HepG2 (cell line): ENCODE measurements around the gene RBM6. TPM values are rescaled to one million over a fixed set of nuclear protein-coding genes. Genes with fewer than 3 reads are reported as not detected.

Experiments used
- ATAC-seq: fragments of 200-7000 bp; cut with Tn5 transposase; 3 replicates; pipeline ENCODE4 v1.9.1; 2020; ENCODE audit warnings: mild to moderate bottlenecking, moderate library complexity
- BruUV-seq: library from RNA; stranded (reverse); fragments of 400-500 nt; replicated peaks from 2 replicates; lab custom pipeline; 2021; lab: Mats Ljungman, UMichigan
- CTCF ChIA-PET: fragments of 300-600 bp; formaldehyde crosslinking; extraction: SDS; loops from one replicate; lab custom pipeline; 2021; ENCODE audit warnings: low total read pairs, inconsistent platforms, low intra/inter-chr PET ratio; lab: Yijun Ruan, JAX
- POLR2A ChIA-PET: fragments of 350-600 bp; sonication (Branson Sonifier 250); formaldehyde crosslinking; loops from one replicate; lab custom pipeline; 2020; ENCODE audit warnings: antibody characterized with exemption, inconsistent platforms; lab: Yijun Ruan, JAX
- DNase-seq: peaks from one replicate; pipeline ENCODE4 v3.0.0-alpha.2; 2015; ENCODE audit warnings: low spot score
- FAIRE-seq: peaks from 3 replicates; lab custom pipeline; 2011; peaks lifted over from hg19 to GRCh38; lab: Jason Lieb, UNC
- H2AFZ ChIP-seq: one replicate; pipeline ENCODE4 v1.6.1; 2011; ENCODE audit warnings: low read length, inconsistent platforms
- H3K27ac ChIP-seq: fragments of 300-600 bp; 3 replicates; pipeline ENCODE4 v1.8.0; 2011; ENCODE audit warnings: mixed run types, mild to moderate bottlenecking, mixed read lengths, low read length, inconsistent platforms; ENCODE audit not compliant: insufficient read depth; ENCODE audit errors: extremely low read length
- H3K27me3 ChIP-seq, 2 experiments: fragments of 200-600 bp in 1 of 2; 2 replicates in 1 of 2; 3 replicates in 1 of 2; pipeline versions ENCODE4 v1.6.0 to v1.8.0; 2011; ENCODE audit warnings: low read length in 2 of 2, mild to moderate bottlenecking in 2 of 2, moderate library complexity in 2 of 2, inconsistent platforms in 1 of 2; ENCODE audit not compliant: insufficient read depth in 2 of 2, control insufficient read depth in 1 of 2
- H3K36me3 ChIP-seq, 2 experiments: fragments of 200-600 bp in 1 of 2; replicated peaks in 1 of 2; 2 replicates in 1 of 2; 3 replicates in 1 of 2; pipeline versions ENCODE4 v1.5.1 to v1.8.0; 2011; ENCODE audit warnings: low read length in 2 of 2, inconsistent platforms in 1 of 2; ENCODE audit not compliant: insufficient read depth in 2 of 2, control insufficient read depth in 1 of 2
- H3K4me1 ChIP-seq: 2 replicates; pipeline ENCODE4 v1.5.1; 2012; ENCODE audit warnings: low read length, inconsistent platforms; ENCODE audit not compliant: insufficient read depth
- H3K4me2 ChIP-seq: 2 replicates; pipeline ENCODE4 v1.6.0; 2011; ENCODE audit warnings: low read depth, low read length, inconsistent platforms
- H3K4me3 ChIP-seq, 3 experiments: fragments of 200-600 bp in 1 of 3; sonication (generic), shearing (Covaris generic) in 1 of 3; replicated peaks in 1 of 3; 2 replicates each; pipeline ENCODE4 v1.5.1; 2011 to 2016; ENCODE audit warnings: low read length in 3 of 3, inconsistent platforms in 2 of 3, low read depth in 2 of 3, mild to moderate bottlenecking in 2 of 3, control low read depth in 1 of 3, mixed read lengths in 1 of 3; ENCODE audit not compliant: insufficient read depth in 1 of 3
- H3K79me2 ChIP-seq: one replicate; pipeline ENCODE4 v1.6.1; 2011; ENCODE audit warnings: low read length, inconsistent platforms; ENCODE audit not compliant: insufficient read depth
- H3K9ac ChIP-seq: 2 replicates; pipeline ENCODE4 v1.6.0; 2011; ENCODE audit warnings: mild to moderate bottlenecking, low read depth, low read length, inconsistent platforms; ENCODE audit not compliant: insufficient read depth
- H3K9me3 ChIP-seq: 2 replicates; pipeline ENCODE4 v1.5.1; 2012; ENCODE audit warnings: mild to moderate bottlenecking, low read length
- H4K20me1 ChIP-seq: 2 replicates; pipeline ENCODE4 v1.6.0; 2011; ENCODE audit warnings: inconsistent platforms, mild to moderate bottlenecking, low read length, moderate library complexity; ENCODE audit not compliant: insufficient read depth
- CBX1 ChIP-seq: IDR thresholded peaks from one replicate; pipeline ENCODE4 v1.6.1; 2016; ENCODE audit warnings: antibody characterized with exemption, low read depth
- ETV6 ChIP-seq: sonication (generic); formaldehyde crosslinking; conservative IDR thresholded peaks from 2 replicates; pipeline ENCODE4 v1.4.0; 2020; ENCODE audit warnings: missing genetic modification reagents
- FLYWCH1 ChIP-seq: sonication (generic); formaldehyde crosslinking; IDR thresholded peaks from 2 replicates; pipeline ENCODE4 v1.8.1; 2023; ENCODE audit warnings: mild to moderate bottlenecking, missing genetic modification reagents
- HMGA1 ChIP-seq: sonication (generic); formaldehyde crosslinking; conservative IDR thresholded peaks from 2 replicates; pipeline ENCODE4 v1.4.0; 2020; ENCODE audit warnings: missing genetic modification reagents
- KAT8 ChIP-seq: IDR thresholded peaks from 2 replicates; pipeline ENCODE4 v1.6.1; 2016; ENCODE audit warnings: missing genetic modification reagents, missing compliant biosample characterization
- KDM2A ChIP-seq: sonication (generic); formaldehyde crosslinking; IDR thresholded peaks from 2 replicates; pipeline ENCODE4 v1.4.0; 2020; ENCODE audit warnings: low read depth, missing genetic modification reagents, borderline replicate concordance
- LBX2 ChIP-seq: sonication (generic); formaldehyde crosslinking; IDR thresholded peaks from 2 replicates; pipeline ENCODE4 v1.5.0; 2020; ENCODE audit warnings: missing genetic modification reagents, mild to moderate bottlenecking, borderline replicate concordance
- MEIS1 ChIP-seq: sonication (generic); formaldehyde crosslinking; IDR thresholded peaks from 2 replicates; pipeline ENCODE4 v1.9.0; 2021; ENCODE audit warnings: mild to moderate bottlenecking, missing genetic modification reagents, moderate library complexity, borderline replicate concordance
- RAD21 ChIP-seq: fragments of 450-650 bp; formaldehyde crosslinking; IDR thresholded peaks from 2 replicates; pipeline ENCODE4 v1.5.0; 2020; ENCODE audit warnings: mild to moderate bottlenecking
- RELA ChIP-seq: sonication (generic); formaldehyde crosslinking; IDR thresholded peaks from 2 replicates; pipeline ENCODE4 v1.4.0; 2020; ENCODE audit warnings: missing genetic modification reagents
- TMF1 ChIP-seq: sonication (generic); formaldehyde crosslinking; IDR thresholded peaks from 2 replicates; pipeline ENCODE4 v1.8.1; 2022; ENCODE audit warnings: low read depth, missing genetic modification reagents
- ZNF761 ChIP-seq: sonication (generic); formaldehyde crosslinking; conservative IDR thresholded peaks from 2 replicates; pipeline ENCODE4 v1.4.0; 2020; ENCODE audit warnings: mild to moderate bottlenecking, missing genetic modification reagents
- ZNF816 ChIP-seq: sonication (generic); formaldehyde crosslinking; IDR thresholded peaks from 2 replicates; pipeline ENCODE4 v1.8.0; 2022; ENCODE audit warnings: missing genetic modification reagents, mild to moderate bottlenecking, borderline replicate concordance
- WGBS: methylation state at CpG from one replicate; pipeline ENCODE4 v1.1.6; 2017; ENCODE audit warnings: low lambda C conversion rate; 5-methylcytosine and 5-hydroxymethylcytosine counted together
- in situ Hi-C: cut with HindIII; loops from 2 replicates; pipeline ENCODE4 v1.10.0; 2017; ENCODE audit warnings: low pct_unique_long_range_greater_than_20kb; ENCODE audit not compliant: extremely low pct_ligation_motif_present
- intact Hi-C: fragments of 100-400 bp; cut with micrococcal nuclease; formaldehyde crosslinking; loops from one replicate; pipeline ENCODE4 v1.10.0; 2022; ENCODE audit not compliant: unreplicated experiment
- polyA plus RNA-seq, 8 experiments: library from polyadenylated mRNA; depleted of rRNA in 3 of 8; stranded (reverse) in 7 of 8; unstranded in 1 of 8; fragments of >200 nt; fragmentation: Illumina TruSeq in 4 of 8; extraction: Trizol in 4 of 8; gene quantifications; 2 replicates each; pipeline versions ENCODE4 v1.2.1 to v1.2.3, GENCODE V29; 2011 to 2016; ENCODE audit warnings: low read depth in 4 of 8, missing spikeins in 1 of 8, mixed read lengths in 1 of 8; ENCODE audit not compliant: insufficient read depth in 1 of 8
- total RNA-seq, 5 experiments: library from RNA; depleted of rRNA; stranded (reverse); fragments of >200 nt; fragmentation: Illumina TruSeq; extraction: Trizol; gene quantifications; 2 replicates each; pipeline ENCODE4 v1.2.3, GENCODE V29; 2016; ENCODE audit warnings: low read depth in 1 of 5
- TF ChIP-seq, protein P1 (sequence below): sonication (generic); formaldehyde crosslinking; IDR thresholded peaks from 2 replicates; pipeline ENCODE4 v1.4.0; 2020; ENCODE audit warnings: mild to moderate bottlenecking, missing genetic modification reagents, borderline replicate concordance
- TF ChIP-seq, protein P2 (sequence below): IDR thresholded peaks from 2 replicates; pipeline ENCODE4 v1.6.1; 2016; ENCODE audit warnings: mild to moderate bottlenecking, missing biosample characterization, missing genetic modification reagents
- TF ChIP-seq, protein P3 (sequence below): sonication (generic); formaldehyde crosslinking; IDR thresholded peaks from 2 replicates; pipeline ENCODE4 v1.8.1; 2023; ENCODE audit warnings: missing genetic modification reagents, inconsistent platforms, borderline replicate concordance
- TF ChIP-seq, protein P4 (sequence below): sonication (generic); formaldehyde crosslinking; IDR thresholded peaks from 2 replicates; pipeline ENCODE4 v1.5.1; 2020; ENCODE audit warnings: mild to moderate bottlenecking, missing genetic modification reagents, borderline replicate concordance

RBM6 gene
- total and polyA plus RNA-seq, 2 of the 13 experiments (the other 11 are each of a cell fraction or from before 2014, with no cell fraction given): 72.7 to 86.1 TPM

DNA sequence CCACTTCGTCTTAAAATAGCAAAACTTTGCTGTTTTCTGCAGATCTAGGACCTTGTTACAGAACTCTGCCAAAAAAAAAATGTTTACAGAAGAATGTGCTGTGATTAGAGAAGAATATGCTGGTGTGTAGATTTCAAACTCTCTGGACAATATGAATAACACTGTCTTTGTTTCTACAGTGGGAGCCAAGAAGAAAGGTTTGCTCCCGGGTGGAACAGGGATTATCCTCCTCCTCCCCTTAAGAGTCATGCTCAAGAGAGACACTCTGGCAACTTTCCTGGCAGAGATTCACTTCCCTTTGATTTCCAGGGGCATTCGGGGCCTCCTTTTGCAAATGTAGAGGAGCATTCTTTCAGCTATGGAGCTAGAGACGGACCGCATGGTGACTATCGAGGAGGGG lies 27.3 kb downstream of the RBM6 start:
- in situ Hi-C loops (no loop called here), intact Hi-C loops (no loop called here)
- H3K9ac ChIP-seq: no peak overlapping the region
- WGBS: 89% methylated on average over 6 of the region's 6 CpGs
- peaks cover 18% of the 10 kb centered on the region for H3K79me2 ChIP-seq
- H3K4me2 ChIP-seq: no peak overlapping the region
- POLR2A ChIA-PET: no interaction called here
- DNase-seq: no peak
- ATAC-seq: no peak
- no peak for FAIRE-seq
- peaks cover 9% of the 10 kb centered on the region; the same call in 1 of the 2 replicates for H4K20me1 ChIP-seq
- H3K9me3 ChIP-seq: no peaks in the 10 kb centered on the region
- H3K27ac ChIP-seq: peak overlapping the region; percentile 21
- peaks cover 25% of the 10 kb centered on the region for H3K4me1 ChIP-seq
- H3K27me3 ChIP-seq: no peaks in the 10 kb centered on the region
- no TSS peak for BruUV-seq
- CTCF ChIA-PET: no interaction called here
- H2AFZ ChIP-seq: no peak overlapping the region
- H3K36me3 ChIP-seq: peaks cover 9 to 32% of the 10 kb centered on the region in 2 experiments; a peak in 4 of 5 replicates
- no peak overlapping the region for H3K4me3 ChIP-seq
- TF ChIP-seq, protein P1, sequence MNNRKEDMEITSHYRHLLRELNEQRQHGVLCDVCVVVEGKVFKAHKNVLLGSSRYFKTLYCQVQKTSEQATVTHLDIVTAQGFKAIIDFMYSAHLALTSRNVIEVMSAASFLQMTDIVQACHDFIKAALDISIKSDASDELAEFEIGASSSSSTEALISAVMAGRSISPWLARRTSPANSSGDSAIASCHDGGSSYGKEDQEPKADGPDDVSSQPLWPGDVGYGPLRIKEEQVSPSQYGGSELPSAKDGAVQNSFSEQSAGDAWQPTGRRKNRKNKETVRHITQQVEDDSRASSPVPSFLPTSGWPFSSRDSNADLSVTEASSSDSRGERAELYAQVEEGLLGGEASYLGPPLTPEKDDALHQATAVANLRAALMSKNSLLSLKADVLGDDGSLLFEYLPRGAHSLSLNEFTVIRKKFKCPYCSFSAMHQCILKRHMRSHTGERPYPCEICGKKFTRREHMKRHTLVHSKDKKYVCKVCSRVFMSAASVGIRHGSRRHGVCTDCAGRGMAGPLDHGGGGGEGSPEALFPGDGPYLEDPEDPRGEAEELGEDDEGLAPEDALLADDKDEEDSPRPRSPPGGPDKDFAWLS (CRISPR knock-in tag): no peak
- TF ChIP-seq LBX2 (CRISPR knock-in tag) (no peak), MEIS1 (no peak), TMF1 (no peak), FLYWCH1 (CRISPR knock-in tag) (no peak), KDM2A (CRISPR knock-in tag) (no peak), ZNF816 (no peak), CBX1 (no peak), RAD21 (no peak), ZNF761 (no peak), ETV6 (CRISPR knock-in tag) (no peak), KAT8 (CRISPR knock-in tag) (no peak), RELA (CRISPR knock-in tag) (no peak), HMGA1 (CRISPR knock-in tag) (no peak)
- TF ChIP-seq, protein P2, sequence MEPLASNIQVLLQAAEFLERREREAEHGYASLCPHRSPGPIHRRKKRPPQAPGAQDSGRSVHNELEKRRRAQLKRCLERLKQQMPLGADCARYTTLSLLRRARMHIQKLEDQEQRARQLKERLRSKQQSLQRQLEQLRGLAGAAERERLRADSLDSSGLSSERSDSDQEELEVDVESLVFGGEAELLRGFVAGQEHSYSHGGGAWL (CRISPR knock-in tag): no peak
- TF ChIP-seq, protein P3, sequence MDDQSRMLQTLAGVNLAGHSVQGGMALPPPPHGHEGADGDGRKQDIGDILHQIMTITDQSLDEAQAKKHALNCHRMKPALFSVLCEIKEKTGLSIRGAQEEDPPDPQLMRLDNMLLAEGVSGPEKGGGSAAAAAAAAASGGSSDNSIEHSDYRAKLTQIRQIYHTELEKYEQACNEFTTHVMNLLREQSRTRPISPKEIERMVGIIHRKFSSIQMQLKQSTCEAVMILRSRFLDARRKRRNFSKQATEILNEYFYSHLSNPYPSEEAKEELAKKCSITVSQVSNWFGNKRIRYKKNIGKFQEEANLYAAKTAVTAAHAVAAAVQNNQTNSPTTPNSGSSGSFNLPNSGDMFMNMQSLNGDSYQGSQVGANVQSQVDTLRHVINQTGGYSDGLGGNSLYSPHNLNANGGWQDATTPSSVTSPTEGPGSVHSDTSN (CRISPR knock-in tag): no peak
- TF ChIP-seq, protein P4, sequence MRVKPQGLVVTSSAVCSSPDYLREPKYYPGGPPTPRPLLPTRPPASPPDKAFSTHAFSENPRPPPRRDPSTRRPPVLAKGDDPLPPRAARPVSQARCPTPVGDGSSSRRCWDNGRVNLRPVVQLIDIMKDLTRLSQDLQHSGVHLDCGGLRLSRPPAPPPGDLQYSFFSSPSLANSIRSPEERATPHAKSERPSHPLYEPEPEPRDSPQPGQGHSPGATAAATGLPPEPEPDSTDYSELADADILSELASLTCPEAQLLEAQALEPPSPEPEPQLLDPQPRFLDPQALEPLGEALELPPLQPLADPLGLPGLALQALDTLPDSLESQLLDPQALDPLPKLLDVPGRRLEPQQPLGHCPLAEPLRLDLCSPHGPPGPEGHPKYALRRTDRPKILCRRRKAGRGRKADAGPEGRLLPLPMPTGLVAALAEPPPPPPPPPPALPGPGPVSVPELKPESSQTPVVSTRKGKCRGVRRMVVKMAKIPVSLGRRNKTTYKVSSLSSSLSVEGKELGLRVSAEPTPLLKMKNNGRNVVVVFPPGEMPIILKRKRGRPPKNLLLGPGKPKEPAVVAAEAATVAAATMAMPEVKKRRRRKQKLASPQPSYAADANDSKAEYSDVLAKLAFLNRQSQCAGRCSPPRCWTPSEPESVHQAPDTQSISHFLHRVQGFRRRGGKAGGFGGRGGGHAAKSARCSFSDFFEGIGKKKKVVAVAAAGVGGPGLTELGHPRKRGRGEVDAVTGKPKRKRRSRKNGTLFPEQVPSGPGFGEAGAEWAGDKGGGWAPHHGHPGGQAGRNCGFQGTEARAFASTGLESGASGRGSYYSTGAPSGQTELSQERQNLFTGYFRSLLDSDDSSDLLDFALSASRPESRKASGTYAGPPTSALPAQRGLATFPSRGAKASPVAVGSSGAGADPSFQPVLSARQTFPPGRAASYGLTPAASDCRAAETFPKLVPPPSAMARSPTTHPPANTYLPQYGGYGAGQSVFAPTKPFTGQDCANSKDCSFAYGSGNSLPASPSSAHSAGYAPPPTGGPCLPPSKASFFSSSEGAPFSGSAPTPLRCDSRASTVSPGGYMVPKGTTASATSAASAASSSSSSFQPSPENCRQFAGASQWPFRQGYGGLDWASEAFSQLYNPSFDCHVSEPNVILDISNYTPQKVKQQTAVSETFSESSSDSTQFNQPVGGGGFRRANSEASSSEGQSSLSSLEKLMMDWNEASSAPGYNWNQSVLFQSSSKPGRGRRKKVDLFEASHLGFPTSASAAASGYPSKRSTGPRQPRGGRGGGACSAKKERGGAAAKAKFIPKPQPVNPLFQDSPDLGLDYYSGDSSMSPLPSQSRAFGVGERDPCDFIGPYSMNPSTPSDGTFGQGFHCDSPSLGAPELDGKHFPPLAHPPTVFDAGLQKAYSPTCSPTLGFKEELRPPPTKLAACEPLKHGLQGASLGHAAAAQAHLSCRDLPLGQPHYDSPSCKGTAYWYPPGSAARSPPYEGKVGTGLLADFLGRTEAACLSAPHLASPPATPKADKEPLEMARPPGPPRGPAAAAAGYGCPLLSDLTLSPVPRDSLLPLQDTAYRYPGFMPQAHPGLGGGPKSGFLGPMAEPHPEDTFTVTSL (CRISPR knock-in tag): no peak
